Measurements from ENCODE around the gene KTN1.

The KTN1 gene

GRCh38 chr14:55592436-55592835 lies 12.4 kb downstream of the KTN1 start:
- TF ChIP-seq CTCF (IDR thresholded peaks at IDR 0.05; ENCODE audit: insufficient read depth, low read depth, low read length, missing control alignments) = no peak
- DNase-seq (ENCODE audit: low read depth) = no peak
- no peak overlapping the region for H3K4me3 ChIP-seq (ENCODE audit: low read depth, low read length)

GRCh38 chr14:55593698-55594097 lies 13.7 kb downstream of the KTN1 start:
- no peak overlapping the region for H3K4me3 ChIP-seq (ENCODE audit: low read depth, low read length)
- DNase-seq (ENCODE audit: low read depth) = no peak
- no peak for TF ChIP-seq CTCF (IDR thresholded peaks at IDR 0.05; ENCODE audit: insufficient read depth, low read depth, low read length, missing control alignments)

- no peak for TF ChIP-seq CTCF (IDR thresholded peaks at IDR 0.05; ENCODE audit: insufficient read depth, low read depth, low read length, missing control alignments)
- no peak for DNase-seq (ENCODE audit: low read depth)
- H3K4me3 ChIP-seq (ENCODE audit: low read depth, low read length) = no peak overlapping the region
Measured at GRCh38 chr14:55599250-55599879, 19.4 kb downstream of the KTN1 start.

- no peak for TF ChIP-seq CTCF (IDR thresholded peaks at IDR 0.05; ENCODE audit: insufficient read depth, low read depth, low read length, missing control alignments)
- H3K4me3 ChIP-seq (ENCODE audit: low read depth, low read length) = no peak overlapping the region
- no peak for DNase-seq (ENCODE audit: low read depth)
Measured at GRCh38 chr14:55600784-55601561, 21.0 kb downstream of the KTN1 start.

GRCh38 chr14:55603401-55603953 lies 23.5 kb downstream of the KTN1 start:
- TF ChIP-seq CTCF (IDR thresholded peaks at IDR 0.05; ENCODE audit: insufficient read depth, low read depth, low read length, missing control alignments) = no peak
- DNase-seq (ENCODE audit: low read depth) = no peak
- no peak overlapping the region for H3K4me3 ChIP-seq (ENCODE audit: low read depth, low read length)

- no peak overlapping the region for H3K4me3 ChIP-seq (ENCODE audit: low read depth, low read length)
- TF ChIP-seq CTCF (IDR thresholded peaks at IDR 0.05; ENCODE audit: insufficient read depth, low read depth, low read length, missing control alignments) = no peak
- no peak for DNase-seq (ENCODE audit: low read depth)
Measured at GRCh38 chr14:55604488-55604887, 24.5 kb downstream of the KTN1 start.

All from GM12865 (cell line).